Activated CD8-positive, alpha-beta memory T cell treated with anti-CD3 and anti-CD28 coated beads, Interleukin-2, amount 50 U/mL, for 24 hours (primary cell): ENCODE data around the gene CNTFR.

Experiments used
- DNase-seq: peaks from one replicate; pipeline ENCODE4 v3.0.0-alpha.2; 2020; ENCODE audit errors: extremely low read depth

Gene CNTFR

DNA sequence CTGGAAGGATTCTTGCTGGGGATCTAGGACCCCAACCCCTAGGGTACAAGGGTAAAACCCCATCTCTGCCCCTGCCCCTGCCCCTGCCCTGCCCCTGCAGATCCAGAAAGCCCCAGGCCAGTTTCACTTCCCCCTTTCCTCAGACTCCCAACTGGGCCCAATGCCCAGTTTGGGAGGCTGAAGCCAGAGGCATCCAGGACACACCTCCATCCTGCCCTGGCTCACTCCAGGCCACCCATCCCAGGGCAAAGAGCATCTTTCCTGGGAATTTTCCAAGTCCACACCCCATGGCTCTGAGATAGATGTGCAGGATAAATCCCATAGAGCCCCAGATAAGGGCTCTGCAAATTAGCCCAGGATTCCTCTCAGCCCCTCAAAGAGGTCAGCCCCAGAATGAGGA, 17.4 kb downstream of the CNTFR start:
- DNase-seq: no peak

DNA sequence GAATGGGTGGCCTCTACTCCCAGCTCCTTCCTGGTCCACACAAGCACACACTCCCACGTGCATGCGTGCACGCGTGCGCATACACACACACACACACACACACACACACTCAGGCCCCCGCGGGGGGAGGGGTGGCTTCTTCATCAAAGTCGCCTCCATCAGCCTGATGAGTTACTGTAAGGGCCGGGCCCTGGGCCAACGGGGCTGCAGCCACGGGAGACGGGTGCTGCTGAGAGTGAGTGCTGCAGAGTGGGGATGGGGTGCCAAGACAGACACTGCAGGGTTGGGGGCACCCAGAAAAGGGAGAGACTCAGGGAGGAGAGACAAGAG, 18.1 kb downstream of the CNTFR start:
- DNase-seq: no peak

DNA sequence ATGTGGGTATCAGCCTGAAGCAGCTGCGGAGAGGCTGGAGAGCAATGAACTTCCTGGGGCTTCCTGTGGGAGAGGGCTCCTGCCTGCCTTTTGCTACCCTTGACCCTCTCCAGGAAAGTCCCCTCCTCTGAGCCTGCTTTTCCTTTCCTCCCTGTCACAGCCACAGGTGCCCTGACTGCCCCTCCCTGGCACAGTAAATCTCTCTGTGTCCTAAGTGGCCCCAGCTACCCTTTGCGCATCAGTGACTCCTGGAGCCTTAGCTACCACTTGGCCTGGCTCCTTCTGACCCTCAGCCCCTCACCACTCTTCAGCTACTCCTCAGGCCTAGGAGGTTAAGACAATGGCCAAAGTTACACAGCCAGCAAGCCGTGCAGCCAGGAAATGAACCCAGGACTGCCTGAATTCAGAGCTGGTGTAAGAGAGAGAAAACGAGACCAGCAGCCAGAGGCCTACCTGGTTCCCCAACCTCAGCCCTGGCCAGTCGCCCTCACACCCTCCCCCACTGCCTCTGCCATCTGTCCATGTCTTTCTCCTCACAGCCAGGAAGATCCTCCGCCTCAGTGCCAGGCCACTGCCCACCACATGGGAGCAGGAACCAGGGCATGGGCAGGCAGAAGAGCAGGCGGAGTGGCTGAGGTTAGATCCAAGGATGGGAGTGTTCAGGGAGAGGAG, 18.6 kb downstream of the CNTFR start:
- DNase-seq: no peak

DNA sequence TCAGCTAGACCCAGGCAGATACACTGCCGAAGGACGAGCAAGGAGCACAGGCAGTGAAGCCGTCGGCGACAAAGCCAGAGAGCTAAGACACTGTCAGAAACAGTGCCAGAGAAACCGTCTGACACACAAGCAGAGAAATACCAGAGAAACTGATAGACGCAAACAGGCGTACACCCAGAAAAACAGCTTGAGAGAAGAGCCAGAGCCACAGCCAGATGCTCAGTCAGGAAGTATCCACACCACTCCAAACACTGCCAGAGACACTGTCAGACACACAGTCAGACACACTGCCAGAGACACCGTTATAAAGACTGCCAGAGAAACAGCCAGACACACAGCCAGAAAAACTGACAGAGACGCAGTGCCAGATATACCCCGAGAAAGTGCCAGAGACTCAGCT, 19.1 kb downstream of the CNTFR start:
- DNase-seq: no peak

DNA sequence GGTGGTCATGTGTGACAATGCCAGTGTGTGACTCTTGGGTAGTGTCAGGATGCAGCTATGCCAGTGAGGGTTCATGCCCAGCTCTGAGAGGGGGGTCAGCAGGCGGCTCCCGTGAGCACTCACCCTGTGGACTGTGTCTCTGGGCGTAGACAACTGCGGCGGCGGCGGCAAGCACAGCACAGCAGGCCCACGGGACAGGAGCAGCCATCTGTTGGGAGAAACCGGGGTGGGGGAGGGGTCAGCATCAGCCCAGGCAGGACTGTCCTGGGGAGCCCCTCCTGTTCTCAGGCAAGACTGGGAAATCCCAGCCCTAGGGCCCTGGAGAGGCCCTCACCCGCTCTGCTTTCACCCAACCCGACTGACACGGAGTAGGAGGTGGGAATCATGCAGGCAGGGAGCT, 20.8 kb downstream of the CNTFR start:
- DNase-seq: no peak

DNA sequence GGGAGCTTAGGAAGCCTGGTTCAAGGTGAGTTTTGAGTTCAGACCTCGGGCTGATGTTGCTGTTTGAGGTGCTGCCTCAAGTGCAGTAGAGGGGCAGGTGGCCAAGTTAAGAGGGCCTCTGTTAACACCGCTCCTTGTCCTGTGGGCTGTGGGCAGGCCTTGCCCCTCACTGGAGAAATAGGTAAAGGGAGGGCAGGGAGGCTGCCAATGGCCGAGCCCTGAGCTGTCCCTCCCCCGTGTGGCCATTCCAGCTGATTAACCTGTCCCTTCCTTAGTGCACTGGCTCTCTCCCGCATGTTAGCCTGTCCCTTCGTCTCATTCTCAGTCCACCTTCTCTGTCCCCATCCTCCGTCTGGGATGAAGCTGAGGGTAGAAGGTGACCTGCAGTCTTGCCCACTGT, 21.4 kb downstream of the CNTFR start:
- no peak for DNase-seq

DNA sequence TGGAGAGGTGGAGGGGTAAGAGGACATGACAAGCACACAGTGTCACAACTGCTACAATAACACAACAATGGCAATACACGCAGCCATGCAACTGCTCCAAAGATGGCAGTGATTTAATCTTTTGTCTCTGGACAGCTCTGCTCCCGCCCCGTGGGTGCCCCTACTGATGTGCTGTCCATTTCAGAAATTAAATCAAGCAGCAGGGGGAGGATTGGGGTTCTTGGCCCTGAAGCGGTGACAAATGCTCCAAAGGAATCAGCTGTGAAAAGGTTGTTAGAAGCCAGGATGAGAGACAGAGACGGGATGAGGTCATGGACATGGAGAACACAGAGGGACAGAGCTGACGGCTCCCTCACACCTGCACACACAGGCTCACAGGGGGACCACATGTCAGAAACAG, 22.6 kb downstream of the CNTFR start:
- no peak for DNase-seq

DNA sequence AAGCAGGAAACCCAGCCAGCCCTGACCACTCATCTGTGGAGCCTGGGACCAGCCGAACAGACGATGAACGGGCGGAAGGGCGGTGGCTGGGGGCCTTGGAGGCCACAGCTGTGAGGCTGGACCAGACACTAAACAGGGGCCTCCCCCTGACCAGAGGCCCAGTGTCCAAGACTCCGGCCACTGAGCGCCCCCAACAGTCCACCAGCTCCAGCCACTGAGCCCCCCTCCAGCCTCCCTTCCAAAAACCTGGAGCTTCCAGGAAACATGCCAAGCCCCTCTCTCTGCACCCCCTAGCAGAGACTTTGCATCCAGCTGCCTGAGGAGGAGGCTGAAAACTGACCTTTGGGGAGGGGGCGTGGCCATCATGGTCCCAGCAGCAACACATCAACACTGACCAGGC, 23.2 kb downstream of the CNTFR start:
- DNase-seq: no peak

DNA sequence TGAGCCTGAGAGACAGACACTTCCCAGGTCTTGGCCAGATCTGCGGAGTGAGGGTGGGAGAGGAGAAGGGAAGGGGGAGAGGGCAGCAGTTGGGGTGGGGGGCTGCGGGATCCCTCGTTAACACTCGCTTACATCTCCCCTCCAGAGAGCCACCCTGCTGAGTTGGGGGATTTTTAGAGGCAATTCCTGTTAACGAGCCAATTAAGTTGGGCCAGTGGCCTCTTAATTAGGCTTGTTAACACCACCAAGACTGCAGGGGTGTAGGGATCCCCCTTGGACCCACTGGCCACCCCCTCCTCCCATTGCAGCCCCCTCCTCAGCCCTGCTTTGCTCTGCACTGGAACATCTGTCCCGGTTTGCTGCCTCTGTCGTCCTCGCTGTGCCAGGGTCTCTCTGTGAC, 23.7 kb downstream of the CNTFR start:
- no peak for DNase-seq

DNA sequence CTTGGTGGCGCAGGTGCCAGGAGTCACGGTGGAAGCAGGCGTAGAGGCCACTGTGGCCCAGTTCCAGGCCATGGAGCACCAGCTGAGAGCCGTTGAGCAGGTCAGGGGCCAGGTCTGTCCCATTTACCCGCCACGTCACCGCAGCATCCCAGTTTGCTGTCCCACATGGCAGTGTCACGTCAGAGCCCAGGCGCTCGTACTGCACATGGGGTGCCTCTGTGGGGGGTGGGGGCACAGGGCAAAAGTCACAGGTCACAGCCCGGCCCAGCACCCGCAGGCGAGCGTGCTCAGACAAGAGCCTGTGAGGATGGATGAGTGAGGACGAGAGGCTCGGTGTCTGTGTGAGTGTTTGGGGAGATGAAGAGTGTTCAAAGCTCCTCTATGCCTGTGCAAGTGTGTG, 24.9 kb downstream of the CNTFR start:
- no peak for DNase-seq

DNA sequence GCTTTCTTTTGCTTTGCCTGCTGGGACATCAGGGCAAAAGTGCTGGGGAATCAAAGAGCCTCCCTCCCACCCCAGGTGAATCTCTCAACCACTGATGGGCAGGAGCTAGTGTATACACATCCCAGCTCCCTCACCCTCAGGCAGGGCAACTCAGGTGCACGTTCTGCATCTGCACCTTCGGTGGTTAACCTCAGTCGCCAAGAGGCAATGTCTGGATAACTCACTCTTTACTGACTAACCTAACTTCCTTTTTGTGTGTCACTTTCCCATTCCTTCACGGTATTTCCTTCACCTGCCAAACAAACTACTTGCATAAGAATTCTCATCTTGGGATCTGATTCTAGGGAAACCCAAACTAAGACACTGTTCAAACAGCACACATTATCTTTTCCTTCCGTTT, 26.3 kb downstream of the CNTFR start:
- no peak for DNase-seq

DNA sequence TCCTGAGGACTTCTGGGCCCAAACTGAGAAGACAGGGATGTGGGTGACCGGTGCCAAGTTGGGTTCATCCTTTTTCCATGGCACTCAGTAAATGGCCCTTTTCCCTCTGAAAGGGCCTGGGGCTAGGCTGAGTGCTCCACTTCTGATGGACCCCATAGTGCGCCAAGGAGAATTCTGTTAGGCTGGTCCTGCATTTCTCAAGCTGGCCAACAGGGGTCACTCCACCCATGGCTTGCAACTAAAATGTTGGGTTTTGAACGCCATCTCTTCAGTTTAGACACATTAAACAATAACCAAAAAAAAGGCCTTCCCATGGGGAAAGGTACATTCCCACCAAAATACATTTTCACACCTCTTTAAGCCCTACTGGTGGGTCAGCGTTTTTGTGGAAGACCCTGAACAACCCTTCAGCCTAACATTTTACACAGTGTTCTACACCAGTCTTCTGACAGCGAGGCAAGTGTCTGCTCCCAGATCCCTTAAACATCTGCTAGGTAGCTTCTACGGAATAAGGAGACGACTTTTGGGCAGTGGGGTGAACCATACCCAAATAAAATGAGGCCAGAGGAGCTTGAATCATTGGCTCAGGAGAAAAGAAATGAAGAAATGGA, 27.3 kb downstream of the CNTFR start:
- DNase-seq: no peak

DNA sequence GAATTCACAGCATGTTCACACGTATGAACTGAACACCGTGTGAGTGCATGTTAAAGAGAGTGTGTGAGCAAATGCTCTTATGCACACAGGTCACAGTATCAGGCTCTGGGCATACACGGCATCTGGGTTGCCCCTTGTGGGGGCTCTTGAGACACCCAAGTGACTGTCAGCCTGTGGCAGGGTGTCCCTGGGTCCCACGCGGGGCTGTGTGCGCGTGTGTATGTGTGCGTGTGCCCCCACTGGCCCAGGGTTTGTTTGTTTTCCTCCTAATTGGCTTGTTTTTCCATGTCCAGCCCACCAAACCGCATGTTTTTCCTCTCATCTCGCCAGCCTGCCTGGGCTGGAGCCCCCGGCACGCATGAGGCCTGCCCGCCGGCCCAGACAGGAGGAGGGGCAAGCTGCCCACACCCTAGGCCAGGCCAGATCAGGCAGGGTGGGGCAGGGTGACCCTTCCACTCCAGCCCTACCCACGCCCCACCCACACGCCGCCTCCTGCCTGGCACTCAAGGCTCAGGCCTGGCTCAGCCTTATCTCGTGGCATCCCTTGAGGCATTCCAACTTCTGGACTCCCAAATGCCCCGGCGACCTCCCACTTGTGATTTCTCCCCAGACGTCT, 28.8 kb downstream of the CNTFR start:
- no peak for DNase-seq

DNA sequence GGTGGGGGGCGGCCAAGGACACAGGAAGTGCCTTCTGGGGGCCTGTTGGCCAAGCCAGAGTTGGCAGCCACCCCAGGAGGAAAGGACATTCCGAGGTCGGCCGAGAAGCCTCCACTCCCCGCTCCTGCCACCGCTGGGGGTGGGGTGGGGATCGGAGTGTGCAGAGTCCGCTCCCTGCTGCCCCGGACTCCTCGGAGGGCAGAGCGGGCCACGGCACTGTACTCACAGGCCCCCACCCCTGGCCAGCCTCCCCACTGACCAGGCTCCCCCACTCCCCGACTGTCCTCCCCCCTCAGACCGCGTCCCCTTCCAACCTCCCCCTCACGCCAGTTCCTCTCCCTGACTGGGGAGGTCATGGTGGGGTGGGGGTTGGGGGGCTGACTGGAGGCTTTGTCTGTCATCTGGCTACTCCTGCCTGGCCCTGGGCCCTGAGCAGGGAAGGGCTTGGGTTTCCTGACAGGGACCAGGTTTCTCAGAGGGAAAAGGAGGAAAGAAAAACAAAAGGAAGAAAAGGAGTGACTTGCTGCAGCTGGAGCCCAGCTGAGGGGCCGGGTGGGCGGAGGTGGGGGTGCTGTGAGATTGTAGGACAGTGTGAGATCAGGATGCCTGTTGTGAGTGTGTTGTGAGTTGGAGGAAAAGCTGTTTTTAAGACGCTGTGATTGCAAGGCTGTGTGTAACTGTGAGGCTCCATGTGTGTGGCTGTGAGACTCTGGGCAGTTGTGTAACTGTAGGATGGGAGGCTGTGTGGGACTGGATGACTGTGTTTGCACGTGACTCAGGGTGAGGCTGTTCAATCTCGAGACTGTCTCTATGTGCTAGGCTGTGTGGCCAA, 29.7 kb downstream of the CNTFR start:
- no peak for DNase-seq

DNA sequence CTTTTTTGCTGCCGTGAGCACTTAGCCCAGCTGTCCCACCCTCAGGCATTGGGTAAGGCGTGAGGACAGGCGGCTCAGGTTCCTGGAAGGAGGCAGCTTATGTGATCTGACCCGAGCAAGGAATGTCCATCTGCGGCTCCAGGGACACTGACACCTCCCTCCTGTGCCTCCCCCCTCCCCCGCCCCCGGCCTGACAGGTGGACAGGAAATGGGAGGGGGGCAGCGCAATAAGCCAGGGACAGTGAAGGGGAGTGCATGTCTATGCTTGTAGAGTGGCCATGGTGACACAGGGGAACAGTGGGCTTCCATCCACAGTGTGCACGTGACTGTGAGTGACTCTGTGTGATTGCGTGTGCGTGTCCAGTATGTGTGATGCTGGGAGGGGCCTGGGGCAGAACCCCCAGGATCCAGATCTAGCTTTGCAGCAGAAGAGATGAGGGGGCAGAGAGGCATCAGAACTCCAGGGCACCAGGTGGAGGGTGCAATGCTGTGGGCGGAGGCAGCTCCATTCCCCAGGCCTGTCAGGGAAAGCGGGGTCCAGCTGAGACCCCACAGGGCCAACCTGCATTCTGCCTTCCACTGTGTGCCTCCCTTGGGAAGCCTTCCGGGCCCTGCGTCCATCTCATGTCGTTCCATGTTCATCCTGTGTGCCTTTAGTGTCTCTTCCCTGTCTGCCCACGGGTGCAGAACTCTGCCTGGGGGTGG, 30.5 kb downstream of the CNTFR start:
- DNase-seq: no peak

DNA sequence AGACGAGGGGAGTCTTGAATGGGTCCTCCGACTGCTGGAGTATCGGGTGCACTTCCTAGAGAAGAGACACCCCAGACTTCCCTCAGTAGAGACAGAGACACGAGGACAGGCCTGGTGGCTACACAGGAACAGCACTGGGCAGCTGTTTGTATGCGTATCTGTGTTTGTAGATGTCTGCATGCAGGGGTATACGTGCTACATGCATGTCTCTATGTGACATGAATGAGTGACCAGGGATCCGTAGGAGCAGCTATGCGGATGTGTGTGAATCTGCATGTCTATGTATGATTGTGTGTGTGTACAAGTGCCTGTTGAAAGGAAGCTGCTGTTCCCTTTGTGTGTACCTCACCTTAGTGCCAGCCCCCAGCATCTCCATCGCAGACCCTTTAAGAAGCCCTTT, 31.2 kb downstream of the CNTFR start:
- DNase-seq: no peak

DNA sequence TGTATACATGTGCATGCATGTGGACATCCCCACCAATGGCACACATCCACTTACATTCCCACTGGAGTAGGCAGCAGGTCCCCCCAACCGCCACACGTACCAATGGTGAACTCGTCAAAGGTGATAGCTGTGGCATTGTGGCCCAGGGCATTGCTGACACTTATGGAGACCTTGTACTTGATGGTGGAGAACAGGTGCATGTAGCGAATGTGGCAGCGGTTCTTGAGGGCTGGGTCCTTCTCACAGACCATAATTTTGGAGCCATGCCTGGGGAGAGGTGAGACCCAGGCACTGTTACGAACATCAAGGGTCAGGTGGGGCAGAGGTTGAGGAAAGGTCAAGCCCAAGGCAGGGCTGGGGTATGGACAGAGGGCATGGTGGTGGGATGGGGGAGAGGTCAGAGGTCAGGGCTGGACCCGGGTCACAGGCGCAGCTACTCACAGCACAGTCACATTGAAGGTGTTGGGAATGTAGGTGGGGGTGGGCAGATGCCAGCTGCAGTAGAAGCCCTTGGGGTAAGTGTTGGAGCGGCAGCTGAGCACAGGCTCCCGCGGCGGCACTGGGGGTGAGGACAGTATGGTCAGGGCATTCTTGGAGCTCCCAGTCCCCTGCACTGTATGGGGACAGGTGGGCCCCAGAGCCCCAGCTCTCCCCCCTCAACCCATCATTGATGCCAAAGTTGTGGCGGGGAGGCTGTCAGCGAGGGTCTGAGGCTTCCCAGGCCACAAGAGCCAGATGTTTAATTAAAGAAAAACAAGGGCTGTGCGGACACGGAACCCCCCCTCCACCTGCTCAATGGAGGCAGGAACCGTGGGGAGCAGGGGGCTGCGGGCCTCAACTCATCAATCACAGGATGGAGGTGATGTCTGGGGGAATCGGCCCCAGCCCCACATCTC, 31.9 kb downstream of the CNTFR start:
- DNase-seq: no peak

DNA sequence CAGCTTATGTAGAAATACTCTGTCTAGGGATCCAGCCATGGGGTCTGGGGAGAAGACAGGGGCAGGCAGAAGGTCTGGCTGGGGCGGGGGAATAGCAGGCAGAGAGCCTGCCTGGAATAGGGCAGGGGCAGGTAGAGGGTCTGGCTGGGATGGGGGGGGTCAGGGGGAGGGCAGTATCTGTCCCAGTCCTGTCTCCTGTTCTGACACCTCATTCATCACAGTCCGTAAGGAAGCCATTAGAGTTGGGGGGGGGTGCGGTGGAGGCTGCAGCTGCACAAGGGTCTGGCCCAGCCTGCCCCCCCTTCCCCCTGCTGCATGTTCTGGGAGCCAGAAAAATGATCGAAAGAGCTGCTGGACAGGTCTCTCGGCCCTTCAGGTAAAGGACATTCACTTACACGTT, 32.6 kb downstream of the CNTFR start:
- DNase-seq: no peak

DNA sequence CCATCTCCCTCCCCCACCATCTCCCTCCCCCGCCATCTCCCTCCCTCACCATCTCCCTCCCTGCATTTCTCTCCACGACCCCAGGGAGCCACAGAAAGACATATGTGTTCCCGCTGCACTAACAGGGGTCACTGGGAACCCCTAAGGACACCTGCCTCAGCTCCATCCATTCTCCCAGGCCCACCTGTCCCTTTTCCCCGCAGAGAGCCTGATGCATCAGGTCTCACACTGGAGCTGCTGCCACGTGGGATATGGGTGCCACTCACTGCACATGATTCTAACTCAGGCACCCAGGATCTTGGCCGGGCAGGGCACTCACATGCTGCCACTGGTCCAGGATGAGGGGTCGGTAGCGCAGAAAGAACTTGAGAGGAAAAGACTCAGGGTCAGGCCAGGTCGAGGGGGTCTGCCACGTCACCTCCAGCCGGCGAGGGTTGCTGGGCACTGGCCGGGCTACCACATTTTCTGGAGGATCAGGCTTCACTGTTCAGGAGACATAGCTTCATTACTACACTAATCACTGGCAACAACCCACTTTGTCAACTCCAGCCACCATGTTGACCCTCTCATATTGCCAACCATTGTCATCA, 33.5 kb downstream of the CNTFR start:
- no peak for DNase-seq

DNA sequence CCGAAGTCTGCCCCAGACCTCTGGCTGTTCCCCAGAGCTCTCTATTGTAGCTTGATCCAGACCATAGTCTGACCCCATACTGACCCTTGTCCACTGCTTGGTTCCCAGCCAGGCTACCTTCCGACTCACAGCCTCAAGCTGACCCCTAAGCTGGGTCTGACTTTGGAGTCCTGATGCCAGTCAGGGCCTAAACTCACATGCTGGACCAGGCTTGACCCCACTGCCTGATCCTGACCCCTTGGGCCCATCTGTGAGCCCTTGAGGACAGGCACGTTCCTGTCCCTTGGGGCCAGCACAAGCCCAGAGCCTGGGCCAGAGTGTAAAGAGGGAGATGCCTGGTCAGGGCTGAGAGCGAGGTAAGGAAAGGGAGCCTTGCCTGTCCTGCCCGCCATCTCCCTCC, 34.0 kb downstream of the CNTFR start:
- no peak for DNase-seq

DNA sequence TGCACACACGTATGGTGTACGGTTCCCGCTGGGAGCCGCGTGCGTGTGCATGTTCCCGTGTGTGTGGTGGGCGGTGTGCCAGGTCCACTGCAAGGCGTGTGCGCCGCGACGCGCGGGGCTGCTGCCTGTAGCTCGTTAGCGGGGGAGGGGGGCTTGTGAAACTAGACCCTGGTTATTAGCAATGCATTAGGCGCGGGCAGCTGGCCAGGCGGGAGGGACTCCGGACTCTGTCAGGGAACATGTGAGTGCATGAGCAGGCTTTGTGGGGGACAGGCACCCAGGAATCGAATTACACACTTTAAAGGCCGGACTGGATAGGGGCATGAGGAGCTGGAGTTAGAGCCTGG, 34.5 kb downstream of the CNTFR start:
- DNase-seq: no peak
